GM21447 (cell line): ENCODE data around the gene PPP1R14D.
A peak's percentile ranks its signal among the peaks of the same experiment; 100 is the strongest.

Source experiments
- ATAC-seq: cut with Tn5 transposase; IDR thresholded peaks from one replicate; pipeline ENCODE4 v1.9.1; 2021; ENCODE audit not compliant: unreplicated experiment

The PPP1R14D gene

DNA sequence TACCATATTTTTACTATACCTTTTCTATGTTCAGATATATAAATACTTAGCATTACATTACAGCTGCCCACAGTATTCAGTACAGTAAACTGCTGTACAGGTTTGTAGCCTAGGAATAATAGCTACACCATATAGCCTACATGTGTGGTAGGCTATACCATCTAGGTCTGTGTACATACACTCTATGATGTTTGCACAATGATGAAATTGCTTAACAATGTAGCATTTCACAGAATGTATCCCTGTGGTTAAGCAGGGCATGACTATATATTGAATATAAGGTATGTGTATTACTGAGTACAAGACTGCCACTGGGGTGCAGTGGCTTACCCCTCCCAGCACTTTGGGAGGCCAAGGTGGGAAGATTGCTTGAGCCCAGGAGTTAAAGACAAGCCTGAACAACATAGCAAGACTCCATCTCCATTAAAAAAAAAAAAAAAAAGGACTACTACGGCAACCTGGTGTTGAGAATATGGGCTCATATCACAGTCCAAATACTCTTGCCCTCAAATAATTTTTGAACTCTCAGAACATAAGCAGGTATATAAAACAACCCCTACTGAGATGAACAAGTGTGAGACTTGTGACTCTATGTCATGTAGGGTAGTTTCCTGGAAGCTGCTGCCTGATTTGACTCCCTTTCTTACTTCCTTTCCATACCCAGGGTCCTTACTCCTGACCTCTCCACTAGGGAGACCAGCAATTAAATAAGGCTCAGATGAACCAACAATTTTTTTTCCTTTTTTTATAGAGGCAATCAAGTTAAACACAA lies 4.8 kb downstream of the PPP1R14D start:
- ATAC-seq: no peak

DNA sequence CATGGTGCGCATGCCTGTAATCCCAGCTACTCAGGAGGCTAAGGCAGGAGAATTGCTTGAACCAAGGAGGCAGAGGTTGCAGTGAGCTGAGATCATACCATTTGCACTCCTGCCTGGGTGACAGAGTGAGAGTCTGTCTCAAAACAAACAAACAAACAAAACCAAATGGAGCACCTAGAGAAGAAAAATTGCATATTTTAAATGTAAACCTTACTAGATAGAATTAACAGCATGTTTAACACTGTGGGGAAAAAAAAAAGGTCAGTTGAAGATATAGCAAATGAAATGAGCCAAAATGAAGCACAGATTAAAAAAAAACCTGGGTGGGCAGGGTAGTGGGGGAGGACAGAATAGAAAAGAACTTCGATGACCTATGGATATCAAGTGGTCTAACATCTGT lies 7.3 kb downstream of the PPP1R14D start:
- no peak for ATAC-seq

DNA sequence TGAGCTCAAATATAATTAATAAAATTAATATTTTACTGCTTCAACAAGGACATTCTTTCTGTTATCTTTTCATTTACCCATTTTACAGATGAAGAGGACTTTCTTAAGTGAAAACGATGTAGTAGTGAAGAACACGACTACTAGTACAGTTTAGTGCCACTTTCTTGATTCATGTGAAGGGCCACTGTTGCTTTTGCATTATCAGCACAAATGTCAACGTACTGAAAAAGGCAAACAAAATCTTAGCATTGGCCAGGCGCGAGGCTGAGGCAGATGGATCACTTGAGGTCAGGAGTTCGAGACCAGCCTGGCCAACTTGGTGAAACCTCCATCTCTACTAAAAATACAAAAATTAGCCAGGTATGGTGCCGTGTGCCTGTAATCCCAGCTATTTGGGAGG lies 9.5 kb downstream of the PPP1R14D start:
- ATAC-seq: no peak

DNA sequence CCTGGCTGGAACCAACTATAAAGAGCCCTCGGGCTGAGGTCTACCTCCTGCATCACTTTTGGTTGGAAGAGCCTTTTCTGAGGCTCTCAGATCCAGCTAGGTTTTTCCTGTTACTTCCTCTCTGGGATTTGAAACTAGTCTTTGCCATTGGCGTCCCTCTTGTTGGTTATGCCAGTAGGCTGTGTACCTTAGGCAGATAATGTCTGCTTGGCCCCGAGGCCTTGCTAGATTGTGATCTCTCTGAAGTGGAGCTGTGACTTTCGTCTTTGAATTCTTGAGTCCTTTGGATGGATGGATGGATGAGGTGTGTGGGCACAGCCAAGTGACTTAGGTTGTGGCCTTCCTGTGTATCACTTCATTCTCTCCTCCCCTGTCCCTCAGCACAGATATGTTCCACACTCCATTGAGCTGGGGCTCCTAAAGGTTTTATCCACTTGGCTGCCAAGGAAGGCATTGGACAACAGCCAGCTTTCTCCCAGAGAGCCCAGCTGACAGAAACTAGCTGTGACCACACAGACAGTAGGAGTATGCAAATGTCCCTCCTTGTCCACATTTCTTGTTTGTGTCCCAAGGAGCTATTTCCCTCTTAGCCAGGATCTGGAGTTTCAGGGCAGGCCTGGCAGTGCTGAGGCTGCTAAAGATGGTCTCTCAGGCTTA lies 13.3 kb downstream of the PPP1R14D start:
- no peak for ATAC-seq

DNA sequence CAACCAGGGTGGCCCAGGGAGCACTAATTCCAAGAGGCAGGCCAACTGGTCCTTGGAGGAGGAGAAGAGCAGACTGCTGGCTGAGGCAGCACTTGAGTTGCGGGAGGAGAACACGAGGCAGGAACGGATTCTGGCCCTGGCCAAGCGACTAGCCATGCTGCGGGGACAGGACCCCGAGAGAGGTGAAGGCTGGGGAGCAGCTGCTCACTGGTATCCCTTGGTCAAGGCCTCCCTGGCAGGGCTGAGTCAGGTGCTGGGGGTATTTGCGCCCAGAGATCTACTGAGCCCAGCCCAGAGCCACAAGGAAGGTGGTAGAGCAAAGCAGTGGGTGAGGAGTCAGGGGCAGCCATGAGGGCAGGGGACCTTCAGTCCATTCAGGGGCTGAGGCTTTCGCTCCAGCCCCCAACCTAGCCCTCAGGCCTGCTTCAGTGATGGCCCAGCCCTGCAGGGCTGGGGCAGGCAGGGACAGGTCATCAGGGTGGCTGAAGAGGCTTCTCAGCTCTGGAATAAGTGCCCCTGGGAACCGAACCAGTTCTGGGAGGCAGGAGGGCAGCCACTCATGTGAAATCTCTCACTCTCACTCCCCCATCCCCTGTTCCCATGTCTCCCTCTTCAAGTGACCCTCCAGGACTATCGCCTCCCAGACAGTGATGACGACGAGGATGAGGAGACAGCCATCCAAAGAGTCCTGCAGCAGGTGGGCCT lies 15.6 kb downstream of the PPP1R14D start:
- ATAC-seq: no peak

DNA sequence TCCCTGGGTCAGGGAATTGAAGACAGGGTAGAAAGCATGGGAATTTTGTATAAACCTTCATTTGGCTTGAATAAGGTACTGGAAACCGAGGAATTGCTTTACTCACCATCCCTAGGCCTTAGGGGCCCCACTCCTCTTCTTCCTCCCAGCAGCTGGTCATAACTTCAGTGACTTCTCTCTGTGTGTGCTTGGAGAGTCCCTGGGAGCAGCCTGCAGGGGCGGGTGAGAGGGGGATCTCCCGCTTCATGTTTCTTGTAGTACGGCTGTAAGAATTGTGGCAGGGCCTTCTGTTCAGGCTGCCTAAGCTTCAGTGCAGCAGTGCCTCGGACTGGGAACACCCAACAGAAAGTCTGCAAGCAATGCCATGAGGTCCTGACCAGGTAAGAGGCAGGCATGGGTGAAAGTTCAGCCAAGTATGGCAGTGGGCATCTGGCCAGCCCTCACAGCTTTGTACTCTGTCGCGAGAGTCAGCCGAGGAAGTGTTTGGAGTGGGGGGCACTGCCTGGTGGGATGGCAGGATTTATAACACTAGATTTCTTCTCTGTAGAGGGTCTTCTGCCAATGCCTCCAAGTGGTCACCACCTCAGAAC lies 19.6 kb downstream of the PPP1R14D start:
- ATAC-seq: no peak

DNA sequence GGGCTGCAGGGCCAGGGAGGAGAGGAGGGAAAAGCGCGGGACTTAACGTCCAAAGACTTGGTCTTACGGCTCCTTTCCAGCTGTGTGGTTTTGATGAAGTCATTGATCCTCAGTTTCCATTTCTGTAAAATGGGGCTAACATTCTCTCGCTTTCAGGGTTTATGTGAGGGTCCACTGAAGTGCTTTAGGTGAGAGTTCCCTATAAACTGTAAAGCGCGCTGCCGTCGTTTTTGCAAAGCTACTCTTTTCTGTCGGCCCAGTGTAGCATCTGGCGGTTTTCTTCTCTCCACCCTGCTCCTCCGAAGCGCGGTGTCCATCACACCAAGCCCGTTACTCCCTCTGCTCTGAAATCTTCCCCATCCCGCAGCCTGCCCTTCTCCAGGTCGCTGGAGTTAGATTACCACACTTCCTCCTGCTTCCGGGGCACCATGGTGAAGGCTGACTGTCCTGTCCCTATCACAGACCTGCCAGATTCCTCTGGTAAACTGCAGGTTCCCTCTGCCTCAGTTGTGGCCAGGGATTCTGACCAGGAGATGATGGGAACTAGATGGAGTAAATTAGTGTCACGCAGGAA lies 20.5 kb downstream of the PPP1R14D start:
- ATAC-seq: no peak

DNA sequence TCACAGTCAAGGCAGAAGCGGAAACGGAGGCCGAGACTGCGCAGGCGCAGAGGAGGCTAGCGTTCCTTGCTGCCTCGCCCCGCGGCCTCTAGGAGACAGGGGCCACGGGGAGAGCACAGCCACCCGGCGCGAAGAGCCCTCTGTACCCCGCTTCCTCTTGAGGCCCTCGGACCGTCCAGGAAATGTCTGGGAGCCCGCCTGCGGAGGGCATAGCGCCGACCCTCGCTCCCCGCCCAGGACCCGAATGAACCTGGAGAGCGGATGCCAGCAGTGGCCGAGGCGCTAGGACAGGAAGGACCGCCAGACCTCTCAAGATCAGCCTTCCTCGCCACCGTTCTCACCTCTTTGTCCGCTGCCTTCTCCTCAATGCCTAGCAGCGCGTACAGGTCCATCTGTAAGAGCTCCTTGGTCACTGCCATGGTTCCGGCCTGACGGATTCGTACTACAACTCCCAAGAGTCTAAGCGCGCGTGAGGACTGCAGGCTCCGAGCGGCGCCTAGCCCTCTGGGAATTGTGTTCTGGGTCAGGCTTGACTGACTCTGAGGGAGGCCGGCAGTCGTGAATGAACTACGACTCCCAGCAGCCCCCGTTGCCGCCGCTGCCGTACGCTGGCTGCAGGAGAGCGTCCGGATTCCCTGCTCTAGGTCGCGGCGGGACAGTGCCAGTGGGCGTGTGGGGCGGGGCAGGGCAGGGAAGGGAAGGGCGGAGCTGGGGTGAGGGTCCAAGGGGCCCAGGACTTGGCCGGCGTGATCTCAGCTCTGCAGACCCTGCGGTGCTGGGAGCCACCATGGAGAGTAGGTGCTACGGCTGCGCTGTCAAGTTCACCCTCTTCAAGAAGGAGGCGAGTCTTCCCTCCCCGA lies 21.2 kb downstream of the PPP1R14D start, which contains the start of the genes DNAJC17 and ZFYVE19:
TSS of gene DNAJC17 (minus strand) at position 446 of the 860 bp plus-strand sequence. CDS start at position 419, 27 bp downstream.
TSS of gene ZFYVE19 (plus strand) at position 62 of the 860 bp plus-strand sequence. CDS start at position 563, 501 bp downstream.
- peak; percentile 90 for ATAC-seq

DNA sequence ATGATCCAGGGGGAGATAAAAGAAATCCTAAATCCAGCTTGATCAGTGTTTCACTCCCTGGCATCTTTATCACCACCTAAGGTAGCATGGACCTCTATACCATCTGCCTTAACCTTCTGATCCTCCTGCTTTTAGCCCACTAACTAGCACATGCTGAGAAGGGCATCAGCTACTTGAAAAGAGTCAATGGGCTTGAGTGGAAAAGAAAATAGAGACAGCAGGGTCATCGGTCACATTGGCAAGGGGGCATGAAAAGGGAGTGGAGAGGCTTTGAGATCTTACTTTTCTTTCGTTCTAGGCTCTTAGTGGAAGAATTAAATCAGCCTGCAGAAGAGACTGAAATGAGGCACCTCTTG lies 21.9 kb downstream of the PPP1R14D start:
- no peak for ATAC-seq

DNA sequence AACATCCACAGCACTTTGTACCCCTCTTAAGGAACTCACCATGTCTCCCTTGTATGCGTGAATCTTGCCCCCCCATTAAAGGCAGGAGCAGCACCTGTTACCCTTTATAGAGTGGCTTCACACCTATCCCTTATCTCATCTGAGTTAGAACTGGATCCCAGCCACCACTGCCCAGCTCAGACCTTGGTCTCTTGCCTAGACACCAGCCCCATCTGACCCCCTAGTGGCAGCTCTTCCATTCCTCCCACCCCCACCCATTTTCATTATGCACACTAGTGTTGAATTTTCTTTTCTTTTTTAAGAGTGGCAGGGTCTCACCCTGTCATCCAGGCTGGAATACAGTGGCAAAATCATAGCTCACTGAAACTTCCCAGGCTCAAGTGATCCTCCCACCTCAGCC lies 24.8 kb downstream of the PPP1R14D start:
- no peak for ATAC-seq

DNA sequence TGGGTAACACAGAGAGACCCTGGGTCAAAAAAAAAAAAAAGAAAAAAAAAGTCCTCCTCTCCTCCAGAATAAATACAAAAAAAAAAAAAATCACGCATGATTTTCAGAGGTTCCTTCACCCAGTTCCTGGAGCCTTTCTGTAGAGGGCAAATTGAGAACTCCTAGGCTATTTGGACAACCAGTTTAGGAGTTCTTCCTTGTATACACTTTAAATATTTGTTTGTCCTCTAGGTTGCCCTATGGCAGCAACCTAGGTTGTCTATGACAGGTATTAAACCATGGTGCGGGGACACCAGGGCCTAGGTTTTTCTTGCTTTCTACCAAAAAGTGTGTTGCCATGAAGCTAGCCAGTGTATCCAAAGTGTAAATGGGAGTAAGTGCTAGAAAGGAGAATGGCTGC lies 25.4 kb downstream of the PPP1R14D start:
- no peak for ATAC-seq

DNA sequence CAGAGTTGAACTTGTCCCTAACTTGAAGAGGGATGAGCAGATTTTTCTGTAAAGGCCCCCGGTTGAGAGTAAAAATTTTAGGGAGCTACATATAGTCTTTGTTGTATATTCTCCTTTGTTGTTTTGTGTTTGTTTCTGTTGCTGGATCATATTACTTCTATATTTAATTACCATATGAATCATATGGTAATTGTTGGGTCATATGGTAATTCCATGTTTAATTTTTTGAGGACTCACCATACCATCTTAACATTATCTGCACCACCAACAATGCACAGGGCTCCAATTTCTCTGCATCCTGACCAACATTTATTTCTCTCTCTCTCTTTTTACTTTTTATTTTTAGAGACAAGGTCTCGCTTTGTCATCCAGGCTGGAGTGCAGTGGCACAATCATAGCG lies 29.0 kb downstream of the PPP1R14D start:
- no peak for ATAC-seq

DNA sequence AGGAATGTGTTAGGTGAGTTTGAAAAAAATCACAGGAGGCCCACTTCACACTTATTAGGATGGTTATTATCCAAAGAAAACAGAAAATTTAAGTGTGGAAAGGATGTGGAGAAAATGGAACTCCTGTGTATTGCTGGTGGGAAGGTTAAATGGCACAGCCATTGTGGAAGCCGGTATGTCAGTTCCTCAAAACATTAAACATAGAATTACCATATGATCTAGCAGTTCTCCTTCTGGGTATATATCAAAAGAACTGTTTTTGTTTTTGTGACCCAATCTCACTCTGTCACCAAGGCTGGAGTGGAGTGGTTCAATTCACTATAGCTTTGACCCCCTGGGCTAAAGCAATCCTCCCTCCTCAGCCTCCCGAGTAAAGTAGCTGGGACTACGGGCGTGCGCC lies 32.0 kb downstream of the PPP1R14D start:
- ATAC-seq: no peak

DNA sequence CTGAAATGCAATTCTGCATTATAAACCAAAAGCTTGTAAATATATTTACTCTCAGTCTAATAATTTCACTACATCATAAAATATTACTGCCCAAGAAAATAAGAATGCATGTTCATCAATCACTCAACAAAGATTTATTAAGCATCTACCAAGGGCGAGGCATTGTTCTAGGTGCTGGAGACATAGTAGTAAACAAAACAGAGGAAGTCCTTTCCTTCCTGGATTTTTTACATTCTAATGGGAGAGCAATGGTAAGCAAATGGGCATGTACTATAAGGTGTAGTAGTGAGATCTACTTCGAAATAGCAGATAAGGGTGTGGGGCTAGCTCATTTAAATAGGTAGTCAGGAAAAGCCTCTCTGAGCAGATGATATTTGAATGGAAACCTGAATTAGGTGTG lies 32.5 kb downstream of the PPP1R14D start:
- no peak for ATAC-seq

DNA sequence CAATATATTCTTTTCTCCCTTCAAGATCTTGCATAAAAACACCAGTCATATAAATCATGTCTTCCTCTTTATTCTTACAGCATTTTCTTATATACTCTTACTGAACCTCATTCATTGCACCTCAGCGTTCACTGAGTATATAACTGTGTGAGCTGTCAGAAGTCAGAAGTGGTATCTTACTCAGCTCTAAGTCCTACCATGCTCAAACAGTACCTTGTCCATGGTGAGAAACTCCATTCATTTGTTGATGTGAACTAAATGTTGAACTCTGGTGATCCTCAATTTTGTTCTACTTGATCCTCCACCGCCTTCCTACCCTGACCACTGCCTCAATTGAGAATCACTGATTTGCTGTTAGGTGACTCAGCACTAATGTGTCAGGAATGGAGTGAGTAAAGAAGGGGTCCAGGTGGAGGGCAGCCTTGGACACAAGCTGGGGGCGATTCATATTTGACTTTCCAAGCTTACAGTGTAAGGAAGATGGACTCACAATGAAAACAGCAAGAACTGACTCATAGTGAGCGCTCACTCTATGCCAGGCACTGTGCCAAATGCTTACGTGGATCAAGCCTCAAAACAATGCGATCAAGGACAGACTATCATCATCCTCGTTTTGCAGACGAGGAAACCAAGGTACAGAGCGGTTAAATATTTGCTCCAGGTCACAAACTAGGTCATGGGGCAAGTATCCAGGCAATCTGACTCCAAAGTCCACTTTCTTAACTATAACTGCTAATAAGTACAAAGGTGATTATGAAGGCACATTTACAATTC lies 35.1 kb downstream of the PPP1R14D start:
- ATAC-seq: no peak

DNA sequence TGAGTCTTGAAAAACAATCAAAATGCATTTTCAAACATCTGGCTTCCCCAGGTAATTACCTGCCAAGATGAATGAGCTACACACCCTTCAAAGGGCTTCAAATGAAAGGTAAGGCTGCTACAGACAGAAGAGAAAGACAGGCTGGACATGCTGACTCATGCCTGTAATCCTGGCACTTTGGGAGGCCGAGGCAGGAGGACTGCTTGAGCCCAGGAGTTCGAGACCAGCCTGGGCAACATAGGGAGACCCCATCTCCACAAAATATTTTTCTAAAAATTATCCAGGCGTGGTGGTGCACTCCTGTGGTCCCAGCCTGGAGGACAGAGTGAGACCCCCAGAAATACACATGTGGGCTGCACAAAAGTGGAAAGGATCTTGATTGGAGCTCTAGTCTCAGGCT lies 36.1 kb downstream of the PPP1R14D start:
- no peak for ATAC-seq

DNA sequence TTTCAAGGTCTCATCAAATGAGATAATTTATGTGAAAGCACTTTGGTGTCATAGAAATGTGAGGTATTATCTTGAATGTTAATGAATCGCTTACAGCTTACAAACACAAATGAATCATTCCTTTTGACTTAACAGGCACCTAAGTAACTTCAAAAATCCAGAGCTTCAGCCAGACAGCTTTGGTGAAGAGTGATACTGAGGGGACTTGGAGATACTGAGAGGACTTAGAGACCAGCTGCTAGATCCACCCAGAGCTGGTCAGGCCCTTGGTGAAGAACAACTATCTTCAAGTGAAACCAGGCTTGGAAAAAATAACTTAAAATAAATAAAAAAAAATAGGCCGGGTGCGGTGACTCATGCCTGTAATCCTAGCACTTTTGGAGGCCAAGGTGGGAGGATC lies 37.8 kb downstream of the PPP1R14D start:
- no peak for ATAC-seq

DNA sequence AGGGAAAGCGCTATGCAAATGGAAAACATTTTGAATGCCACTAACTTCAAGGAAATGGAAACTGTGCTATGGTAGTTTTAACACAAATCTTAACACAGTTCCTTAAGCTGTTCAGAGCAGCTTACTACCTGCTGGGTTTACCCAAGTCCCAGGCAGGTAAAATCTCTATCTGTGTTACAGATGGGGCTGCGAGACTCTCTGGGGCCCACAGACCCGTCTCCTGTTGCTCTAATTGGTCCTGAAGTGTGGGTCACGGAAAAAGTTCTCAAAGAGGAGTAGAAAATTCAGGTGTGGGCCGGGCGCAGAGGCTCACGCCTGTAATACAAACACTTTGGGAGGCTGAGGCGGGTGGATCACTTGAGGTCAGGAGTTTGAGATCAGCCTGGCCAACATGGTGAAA lies 38.5 kb downstream of the PPP1R14D start:
- no peak for ATAC-seq

DNA sequence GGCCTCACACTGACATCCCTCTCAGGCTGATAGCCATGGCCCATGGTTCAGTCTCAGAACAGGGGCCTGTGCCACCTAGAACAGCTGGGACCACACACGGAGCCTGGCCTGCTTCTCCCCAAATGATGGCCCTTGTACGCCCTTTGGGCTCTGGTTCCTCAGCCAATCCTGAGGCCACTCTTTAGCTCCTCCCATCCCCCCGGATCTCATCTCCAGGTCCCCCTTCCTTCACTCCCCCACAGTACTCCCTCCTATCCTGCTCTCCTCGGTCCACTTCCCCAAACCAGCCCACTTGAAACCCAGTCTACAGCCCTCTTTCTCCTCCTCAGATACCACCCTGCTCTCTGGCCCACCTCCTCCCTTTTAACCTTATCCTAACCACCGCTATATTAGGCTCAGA lies 39.4 kb downstream of the PPP1R14D start:
- no peak for ATAC-seq

DNA sequence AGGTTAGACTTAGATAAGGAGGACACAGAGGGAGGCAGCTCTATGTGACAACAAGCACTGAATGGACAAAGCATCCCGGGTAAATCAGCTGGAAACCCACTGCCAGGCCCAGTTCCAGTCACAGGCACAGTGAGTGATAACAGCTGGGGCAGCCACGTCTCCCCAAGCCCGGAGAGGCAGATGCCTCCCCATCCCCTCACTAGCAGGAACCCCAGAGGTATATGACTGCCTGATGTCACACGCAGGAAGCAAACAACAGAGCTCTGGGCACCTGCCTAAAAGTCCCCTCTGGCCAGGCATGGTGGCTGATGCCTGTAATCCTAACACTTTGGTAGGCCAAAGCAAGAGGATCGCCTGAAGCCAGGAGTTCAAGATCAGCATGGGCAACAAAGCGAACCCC lies 40.5 kb downstream of the PPP1R14D start:
- no peak for ATAC-seq
